HepG2 (cell line): Measurements from ENCODE around the gene PIEZO1. TPM values are rescaled to one million over a fixed set of nuclear protein-coding genes. Genes with fewer than 3 reads are reported as not detected.

Source experiments
- ADNP ChIP-seq: sonication (generic); formaldehyde crosslinking; IDR thresholded peaks from 2 replicates; pipeline ENCODE4 v1.4.0; 2020; ENCODE audit warnings: missing genetic modification reagents
- ASH2L ChIP-seq: fragments of 300-600, 200-600 bp; sonication (generic); IDR thresholded peaks from 2 replicates; pipeline ENCODE4 v1.7.0; 2017; ENCODE audit warnings: low read depth, mild to moderate bottlenecking, moderate library complexity, mixed read lengths, low read length; ENCODE audit not compliant: insufficient read length
- MIER2 ChIP-seq: IDR thresholded peaks from 2 replicates; pipeline ENCODE4 v1.6.1; 2016; ENCODE audit warnings: missing biosample characterization, missing genetic modification reagents
- MTERF4 ChIP-seq: sonication (generic); formaldehyde crosslinking; IDR thresholded peaks from 2 replicates; pipeline ENCODE4 v1.8.0; 2023; ENCODE audit warnings: mild to moderate bottlenecking, missing genetic modification reagents
- PHB2 ChIP-seq: fragments of 450-650 bp; IDR thresholded peaks from 2 replicates; pipeline ENCODE4 v1.6.1; 2018; ENCODE audit not compliant: partially characterized antibody
- SMC3 ChIP-seq: IDR thresholded peaks from 2 replicates; pipeline ENCODE4 v1.6.1; 2011; ENCODE audit warnings: low read length, improper control_type of control experiment
- TP53 ChIP-seq: sonication (generic); formaldehyde crosslinking; conservative IDR thresholded peaks from 2 replicates; pipeline ENCODE4 v1.4.0; 2020; ENCODE audit warnings: missing genetic modification reagents
- ZNF136 ChIP-seq: sonication (generic); formaldehyde crosslinking; IDR thresholded peaks from 2 replicates; pipeline ENCODE4 v1.8.1; 2022; ENCODE audit warnings: low read depth, mild to moderate bottlenecking, moderate library complexity, missing genetic modification reagents
- ZNF44 ChIP-seq: sonication (generic); formaldehyde crosslinking; IDR thresholded peaks from 2 replicates; pipeline ENCODE4 v1.5.1; 2020; ENCODE audit warnings: mild to moderate bottlenecking, missing genetic modification reagents
- ZNF607 ChIP-seq: sonication (generic); formaldehyde crosslinking; IDR thresholded peaks from 2 replicates; pipeline ENCODE4 v1.5.1; 2020; ENCODE audit warnings: missing genetic modification reagents, mild to moderate bottlenecking, borderline replicate concordance
- ZNF780A ChIP-seq: sonication (generic); formaldehyde crosslinking; IDR thresholded peaks from 2 replicates; pipeline ENCODE4 v1.8.0; 2022; ENCODE audit warnings: mild to moderate bottlenecking, missing genetic modification reagents, moderate library complexity
- polyA plus RNA-seq, 8 experiments: library from polyadenylated mRNA; depleted of rRNA in 3 of 8; stranded (reverse) in 7 of 8; unstranded in 1 of 8; fragments of >200 nt; fragmentation: Illumina TruSeq in 4 of 8; extraction: Trizol in 4 of 8; gene quantifications; 2 replicates each; pipeline versions ENCODE4 v1.2.1 to v1.2.3, GENCODE V29; 2011 to 2016; ENCODE audit warnings: low read depth in 4 of 8, missing spikeins in 1 of 8, mixed read lengths in 1 of 8; ENCODE audit not compliant: insufficient read depth in 1 of 8
- total RNA-seq, 5 experiments: library from RNA; depleted of rRNA; stranded (reverse); fragments of >200 nt; fragmentation: Illumina TruSeq; extraction: Trizol; gene quantifications; 2 replicates each; pipeline ENCODE4 v1.2.3, GENCODE V29; 2016; ENCODE audit warnings: low read depth in 1 of 5
- TF ChIP-seq, protein P1 (sequence below), 2 experiments: fragments of 450-650 bp in 1 of 2; sonication (generic) in 1 of 2; formaldehyde crosslinking in 1 of 2; IDR thresholded peaks; 2 replicates each; pipeline versions ENCODE4 v1.6.1 to v1.8.0; 2016 to 2022; ENCODE audit warnings: antibody characterized with exemption in 1 of 2, mild to moderate bottlenecking in 1 of 2, missing genetic modification reagents in 1 of 2
- TF ChIP-seq, protein P2 (sequence below): sonication (generic); formaldehyde crosslinking; IDR thresholded peaks from 2 replicates; pipeline ENCODE4 v1.4.0; 2020; ENCODE audit warnings: missing genetic modification reagents, mild to moderate bottlenecking, borderline replicate concordance

PIEZO1 gene
- total and polyA plus RNA-seq, 2 of the 13 experiments (the other 11 are each of a cell fraction or from before 2014, with no cell fraction given) = 67.9 to 85.0 TPM

DNA sequence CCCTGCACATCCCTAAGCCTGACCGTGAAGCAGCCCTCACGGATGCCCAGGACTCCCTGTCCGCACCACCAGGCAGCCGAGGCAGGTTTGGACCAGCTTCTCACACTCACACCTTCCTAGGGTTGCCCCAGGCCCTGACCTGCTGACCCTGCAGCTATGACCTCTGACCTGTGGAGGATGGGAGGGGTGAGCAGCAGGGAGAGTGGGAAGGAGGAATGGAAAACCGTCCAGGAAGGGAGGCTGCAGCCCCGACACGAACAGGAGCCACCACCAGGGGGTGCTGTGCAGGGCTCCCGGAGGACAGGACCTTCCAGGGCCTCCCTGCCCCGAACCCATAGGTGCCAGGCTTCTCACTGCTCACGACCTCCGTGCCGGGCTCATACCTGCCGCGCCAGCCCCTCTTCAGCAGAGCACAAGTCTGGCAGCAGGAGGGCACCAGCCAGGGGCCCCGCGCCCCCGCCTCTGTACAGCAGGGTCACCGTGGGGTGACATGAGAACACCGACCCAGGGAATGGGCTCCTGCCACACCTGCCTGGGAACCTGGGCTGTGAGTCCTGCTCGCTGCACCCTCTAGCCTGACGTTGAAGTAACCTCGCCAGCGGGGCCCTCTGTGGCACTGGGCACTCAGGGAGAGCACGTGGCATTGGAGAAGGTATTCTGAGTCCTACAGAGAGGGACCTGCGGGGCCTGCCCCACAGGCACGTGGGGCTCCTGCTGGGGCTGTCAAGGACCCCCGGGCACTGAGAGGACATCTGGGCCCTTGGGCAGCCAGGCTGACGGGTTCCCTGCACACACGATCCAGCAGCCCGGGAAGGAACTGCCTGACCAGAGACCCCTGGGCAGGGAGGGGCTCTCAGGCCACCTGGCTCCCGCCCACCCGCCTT, 41.1 kb downstream of the PIEZO1 start (continued):
- TF ChIP-seq, protein P1, sequence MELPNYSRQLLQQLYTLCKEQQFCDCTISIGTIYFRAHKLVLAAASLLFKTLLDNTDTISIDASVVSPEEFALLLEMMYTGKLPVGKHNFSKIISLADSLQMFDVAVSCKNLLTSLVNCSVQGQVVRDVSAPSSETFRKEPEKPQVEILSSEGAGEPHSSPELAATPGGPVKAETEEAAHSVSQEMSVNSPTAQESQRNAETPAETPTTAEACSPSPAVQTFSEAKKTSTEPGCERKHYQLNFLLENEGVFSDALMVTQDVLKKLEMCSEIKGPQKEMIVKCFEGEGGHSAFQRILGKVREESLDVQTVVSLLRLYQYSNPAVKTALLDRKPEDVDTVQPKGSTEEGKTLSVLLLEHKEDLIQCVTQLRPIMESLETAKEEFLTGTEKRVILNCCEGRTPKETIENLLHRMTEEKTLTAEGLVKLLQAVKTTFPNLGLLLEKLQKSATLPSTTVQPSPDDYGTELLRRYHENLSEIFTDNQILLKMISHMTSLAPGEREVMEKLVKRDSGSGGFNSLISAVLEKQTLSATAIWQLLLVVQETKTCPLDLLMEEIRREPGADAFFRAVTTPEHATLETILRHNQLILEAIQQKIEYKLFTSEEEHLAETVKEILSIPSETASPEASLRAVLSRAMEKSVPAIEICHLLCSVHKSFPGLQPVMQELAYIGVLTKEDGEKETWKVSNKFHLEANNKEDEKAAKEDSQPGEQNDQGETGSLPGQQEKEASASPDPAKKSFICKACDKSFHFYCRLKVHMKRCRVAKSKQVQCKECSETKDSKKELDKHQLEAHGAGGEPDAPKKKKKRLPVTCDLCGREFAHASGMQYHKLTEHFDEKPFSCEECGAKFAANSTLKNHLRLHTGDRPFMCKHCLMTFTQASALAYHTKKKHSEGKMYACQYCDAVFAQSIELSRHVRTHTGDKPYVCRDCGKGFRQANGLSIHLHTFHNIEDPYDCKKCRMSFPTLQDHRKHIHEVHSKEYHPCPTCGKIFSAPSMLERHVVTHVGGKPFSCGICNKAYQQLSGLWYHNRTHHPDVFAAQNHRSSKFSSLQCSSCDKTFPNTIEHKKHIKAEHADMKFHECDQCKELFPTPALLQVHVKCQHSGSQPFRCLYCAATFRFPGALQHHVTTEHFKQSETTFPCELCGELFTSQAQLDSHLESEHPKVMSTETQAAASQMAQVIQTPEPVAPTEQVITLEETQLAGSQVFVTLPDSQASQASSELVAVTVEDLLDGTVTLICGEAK (IDR thresholded peaks at IDR 0.05) = no peak
- TF ChIP-seq, protein P1 (CRISPR knock-in tag; IDR thresholded peaks at IDR 0.05) = no peak
- TF ChIP-seq ADNP (CRISPR knock-in tag) (no peak), MIER2 (CRISPR knock-in tag) (no peak), ZNF136 (CRISPR knock-in tag) (no peak), ASH2L (no peak), ZNF780A (no peak), ZNF607 (CRISPR knock-in tag) (no peak), SMC3 (peak; percentile 58; the same call in 1 of the 2 replicates), TP53 (CRISPR knock-in tag) (no peak), ZNF44 (CRISPR knock-in tag) (no peak), PHB2 (no peak), MTERF4 (CRISPR knock-in tag) (no peak)
- TF ChIP-seq, protein P2, sequence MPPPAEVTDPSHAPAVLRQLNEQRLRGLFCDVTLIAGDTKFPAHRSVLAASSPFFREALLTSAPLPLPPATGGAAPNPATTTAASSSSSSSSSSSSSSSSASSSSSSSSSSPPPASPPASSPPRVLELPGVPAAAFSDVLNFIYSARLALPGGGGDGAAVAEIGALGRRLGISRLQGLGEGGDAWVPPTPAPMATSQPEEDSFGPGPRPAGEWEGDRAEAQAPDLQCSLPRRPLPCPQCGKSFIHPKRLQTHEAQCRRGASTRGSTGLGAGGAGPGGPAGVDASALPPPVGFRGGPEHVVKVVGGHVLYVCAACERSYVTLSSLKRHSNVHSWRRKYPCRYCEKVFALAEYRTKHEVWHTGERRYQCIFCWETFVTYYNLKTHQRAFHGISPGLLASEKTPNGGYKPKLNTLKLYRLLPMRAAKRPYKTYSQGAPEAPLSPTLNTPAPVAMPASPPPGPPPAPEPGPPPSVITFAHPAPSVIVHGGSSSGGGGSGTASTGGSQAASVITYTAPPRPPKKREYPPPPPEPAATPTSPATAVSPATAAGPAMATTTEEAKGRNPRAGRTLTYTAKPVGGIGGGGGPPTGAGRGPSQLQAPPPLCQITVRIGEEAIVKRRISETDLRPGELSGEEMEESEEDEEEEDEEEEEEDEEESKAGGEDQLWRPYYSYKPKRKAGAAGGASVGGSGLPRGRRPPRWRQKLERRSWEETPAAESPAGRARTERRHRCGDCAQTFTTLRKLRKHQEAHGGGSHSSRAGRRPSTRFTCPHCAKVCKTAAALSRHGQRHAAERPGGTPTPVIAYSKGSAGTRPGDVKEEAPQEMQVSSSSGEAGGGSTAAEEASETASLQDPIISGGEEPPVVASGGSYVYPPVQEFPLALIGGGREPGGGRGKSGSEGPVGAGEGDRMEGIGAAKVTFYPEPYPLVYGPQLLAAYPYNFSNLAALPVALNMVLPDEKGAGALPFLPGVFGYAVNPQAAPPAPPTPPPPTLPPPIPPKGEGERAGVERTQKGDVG = no peak
